ACC112 (cell line): ENCODE results near the gene HIVEP3.

Source experiments
- H2AFZ ChIP-seq: fragments of 200-600 bp; sonication (generic); one replicate; pipeline ENCODE4 v1.6.0; 2017; ENCODE audit warnings: antibody characterized with exemption, low read length; ENCODE audit not compliant: unreplicated experiment
- H3K27ac ChIP-seq: fragments of 200-600 bp; sonication (generic); 2 replicates; pipeline ENCODE4 v1.5.1; 2014; ENCODE audit warnings: low read depth, mild to moderate bottlenecking, antibody characterized with exemption, low read length, moderate library complexity
- H3K27me3 ChIP-seq: fragments of 200-600 bp; sonication (generic); 2 replicates; pipeline ENCODE4 v1.6.1; 2014; ENCODE audit warnings: mild to moderate bottlenecking, antibody characterized with exemption, low read length, moderate library complexity, mixed read lengths; ENCODE audit not compliant: insufficient read depth
- H3K36me3 ChIP-seq: fragments of 200-600 bp; sonication (generic); 2 replicates; pipeline ENCODE4 v1.6.1; 2016; ENCODE audit warnings: mild to moderate bottlenecking, antibody characterized with exemption, low read length, moderate library complexity, mixed read lengths; ENCODE audit not compliant: insufficient read depth
- H3K4me1 ChIP-seq: fragments of 200-600 bp; sonication (generic); one replicate; pipeline ENCODE4 v1.6.1; 2016; ENCODE audit warnings: low read length, mixed read lengths; ENCODE audit not compliant: insufficient read depth, unreplicated experiment, control insufficient read depth
- H3K4me3 ChIP-seq: fragments of 200-600 bp; sonication (generic); 2 replicates; pipeline ENCODE4 v1.5.1; 2014; ENCODE audit warnings: mild to moderate bottlenecking, low read depth, low read length
- H3K79me2 ChIP-seq: fragments of 200-600 bp; sonication (generic); one replicate; pipeline ENCODE4 v1.6.0; 2016; ENCODE audit warnings: low read length; ENCODE audit not compliant: control insufficient read depth, unreplicated experiment, insufficient read depth

Gene HIVEP3

GRCh38 chr1:41884256-41885230 is 34.2 kb downstream of the HIVEP3 start:
- Histone ChIP-seq H3K27ac (no peak overlapping the region), H3K4me1 (peaks cover 6% of the 10 kb centered on the region), H3K4me3 (no peak overlapping the region), H2AFZ (no peak overlapping the region), H3K27me3 (no peaks in the 10 kb centered on the region), H3K36me3 (no peaks in the 10 kb centered on the region), H3K79me2 (no peaks in the 10 kb centered on the region)

- no peak overlapping the region for H2AFZ ChIP-seq
- no peak overlapping the region for H3K4me3 ChIP-seq
- H3K79me2 ChIP-seq = no peaks in the 10 kb centered on the region
- H3K27me3 ChIP-seq = no peaks in the 10 kb centered on the region
- H3K36me3 ChIP-seq = no peaks in the 10 kb centered on the region
- no peak overlapping the region for H3K27ac ChIP-seq
- H3K4me1 ChIP-seq = peaks cover 6% of the 10 kb centered on the region
These were observed 35.2 kb downstream of the HIVEP3 start for GRCh38 chr1:41883507-41883906.

GRCh38 chr1:41882486-41882885 is 36.2 kb downstream of the HIVEP3 start:
- Histone ChIP-seq H3K27ac (no peak overlapping the region), H3K4me1 (peaks cover 6% of the 10 kb centered on the region), H2AFZ (no peak overlapping the region)

GRCh38 chr1:41882068-41882477 is 36.6 kb downstream of the HIVEP3 start:
- H3K36me3 ChIP-seq = no peaks in the 10 kb centered on the region
- H3K4me3 ChIP-seq = no peak overlapping the region
- H3K79me2 ChIP-seq = no peaks in the 10 kb centered on the region
- no peak overlapping the region for H2AFZ ChIP-seq
- H3K27ac ChIP-seq = no peak overlapping the region
- H3K4me1 ChIP-seq = peaks cover 8% of the 10 kb centered on the region
- no peaks in the 10 kb centered on the region for H3K27me3 ChIP-seq

More at GRCh38 chr1:41882486-41882885, 36.2 kb downstream of the HIVEP3 start:
- Histone ChIP-seq H3K27me3 (no peaks in the 10 kb centered on the region), H3K36me3 (no peaks in the 10 kb centered on the region), H3K4me3 (no peak overlapping the region), H3K79me2 (no peaks in the 10 kb centered on the region)

GRCh38 chr1:41880950-41881885 is 37.5 kb downstream of the HIVEP3 start:
- Histone ChIP-seq H3K27me3 (no peaks in the 10 kb centered on the region), H3K4me3 (no peak overlapping the region), H3K27ac (no peak overlapping the region), H2AFZ (no peak overlapping the region), H3K79me2 (no peaks in the 10 kb centered on the region), H3K4me1 (peaks cover 14% of the 10 kb centered on the region), H3K36me3 (no peaks in the 10 kb centered on the region)

- Histone ChIP-seq H3K27me3 (no peaks in the 10 kb centered on the region), H3K4me3 (no peak overlapping the region), H3K4me1 (peaks cover 14% of the 10 kb centered on the region), H3K79me2 (no peaks in the 10 kb centered on the region), H3K36me3 (no peaks in the 10 kb centered on the region), H2AFZ (no peak overlapping the region), H3K27ac (no peak overlapping the region)
These were observed 38.5 kb downstream of the HIVEP3 start for GRCh38 chr1:41880261-41880660.

- H3K4me1 ChIP-seq = peaks cover 14% of the 10 kb centered on the region
- no peaks in the 10 kb centered on the region for H3K27me3 ChIP-seq
- no peak overlapping the region for H3K4me3 ChIP-seq
- no peak overlapping the region for H2AFZ ChIP-seq
- no peaks in the 10 kb centered on the region for H3K79me2 ChIP-seq
- no peaks in the 10 kb centered on the region for H3K36me3 ChIP-seq
- no peak overlapping the region for H3K27ac ChIP-seq
These were observed 39.1 kb downstream of the HIVEP3 start for GRCh38 chr1:41879617-41880016.

GRCh38 chr1:41878911-41879310 is 39.8 kb downstream of the HIVEP3 start:
- Histone ChIP-seq H3K79me2 (no peaks in the 10 kb centered on the region), H3K4me1 (peaks cover 14% of the 10 kb centered on the region), H3K27me3 (no peaks in the 10 kb centered on the region), H3K36me3 (no peaks in the 10 kb centered on the region), H3K4me3 (no peak overlapping the region), H3K27ac (no peak overlapping the region), H2AFZ (no peak overlapping the region)

GRCh38 chr1:41878495-41878894 is 40.2 kb downstream of the HIVEP3 start:
- Histone ChIP-seq H3K36me3 (no peaks in the 10 kb centered on the region), H3K4me1 (peaks cover 14% of the 10 kb centered on the region), H3K27me3 (no peaks in the 10 kb centered on the region), H3K27ac (no peak overlapping the region), H2AFZ (no peak overlapping the region), H3K79me2 (no peaks in the 10 kb centered on the region), H3K4me3 (no peak overlapping the region)

GRCh38 chr1:41876576-41877445 is 41.9 kb downstream of the HIVEP3 start:
- Histone ChIP-seq H3K27ac (no peak overlapping the region), H2AFZ (no peak overlapping the region), H3K36me3 (no peaks in the 10 kb centered on the region), H3K4me3 (no peak overlapping the region), H3K27me3 (no peaks in the 10 kb centered on the region), H3K4me1 (peaks cover 14% of the 10 kb centered on the region), H3K79me2 (no peaks in the 10 kb centered on the region)
